SK-N-SH (cell line): ENCODE data around the gene TYW1B. TPM values are rescaled to one million over a fixed set of nuclear protein-coding genes. Genes with fewer than 3 reads are reported as not detected.
"Not testable (repeated sequence)": the region's sequence is repeated elsewhere in the genome, so short reads cannot be mapped to it uniquely, and the experiment has no call there.

Experiments used
- CTCF ChIA-PET: fragments of 300-600, 350-600 bp; formaldehyde crosslinking; extraction: SDS; loops from one replicate; lab custom pipeline; 2021; lab: Yijun Ruan, JAX
- POLR2A ChIA-PET: fragments of 350-600 bp; sonication (Branson Sonifier 250); formaldehyde crosslinking; extraction: SDS; loops from one replicate; lab custom pipeline; 2020; ENCODE audit warnings: antibody characterized with exemption, inconsistent platforms; lab: Yijun Ruan, JAX
- DNase-seq: peaks from one replicate; pipeline ENCODE4 v3.0.0; 2012
- H2AFZ ChIP-seq: fragments of 200-600 bp; sonication (generic); 2 replicates; pipeline ENCODE4 v1.8.1; 2016; ENCODE audit warnings: antibody characterized with exemption, mild to moderate bottlenecking, low read depth
- H3F3A ChIP-seq: fragments of 200-600 bp; sonication (generic); replicated peaks from 2 replicates; pipeline ENCODE3; 2016; ENCODE audit warnings: antibody characterized with exemption, mild to moderate bottlenecking; ENCODE audit not compliant: insufficient read depth
- H3K27ac ChIP-seq, 2 experiments: fragments of 200-500 bp in 1 of 2; fragments of 200-600 bp in 1 of 2; sonication (Bioruptor generic) in 1 of 2; sonication (generic), shearing (Covaris generic) in 1 of 2; 2 replicates each; pipeline versions ENCODE4 v1.5.1 to v1.6.1; 2014 to 2016; ENCODE audit warnings: low read depth in 2 of 2, inconsistent platforms in 1 of 2, low read length in 1 of 2, mild to moderate bottlenecking in 1 of 2, mixed read lengths in 1 of 2
- H3K27me3 ChIP-seq: fragments of 200-600 bp; sonication (generic), shearing (Covaris generic); 2 replicates; pipeline ENCODE4 v1.6.1; 2016; ENCODE audit warnings: mixed run types; ENCODE audit not compliant: insufficient read depth
- H3K36me3 ChIP-seq, 2 experiments: fragments of 200-500 bp in 1 of 2; fragments of 200-600 bp in 1 of 2; sonication (Bioruptor generic) in 1 of 2; sonication (generic) in 1 of 2; replicated peaks in 1 of 2; 2 replicates each; pipeline versions ENCODE3 to v1.5.1; 2014 to 2016; ENCODE audit warnings: low read length in 1 of 2, mild to moderate bottlenecking in 1 of 2; ENCODE audit not compliant: insufficient read depth in 2 of 2, control insufficient read depth in 1 of 2
- H3K4me1 ChIP-seq, 2 experiments: fragments of 200-500 bp in 1 of 2; fragments of 200-600 bp in 1 of 2; sonication (Bioruptor generic) in 1 of 2; sonication (generic), shearing (Covaris generic) in 1 of 2; 2 replicates each; pipeline versions ENCODE4 v1.5.1 to v1.6.1; 2014 to 2016; ENCODE audit warnings: low read depth in 1 of 2, low read length in 1 of 2, mixed run types in 1 of 2; ENCODE audit not compliant: insufficient read depth in 2 of 2, control insufficient read depth in 1 of 2
- H3K4me2 ChIP-seq: fragments of 200-600 bp; sonication (generic), shearing (Covaris generic); 2 replicates; pipeline ENCODE4 v1.6.1; 2017; ENCODE audit warnings: mixed run types
- H3K4me3 ChIP-seq, 2 experiments: fragments of 200-500 bp in 1 of 2; fragments of 200-600 bp in 1 of 2; sonication (Bioruptor generic) in 1 of 2; sonication (generic), shearing (Covaris generic) in 1 of 2; 2 replicates each; pipeline versions ENCODE4 v1.5.1 to v1.8.1; 2014 to 2016; ENCODE audit warnings: low read depth in 2 of 2, inconsistent platforms in 1 of 2, low read length in 1 of 2, mild to moderate bottlenecking in 1 of 2, mixed read lengths in 1 of 2, moderate library complexity in 1 of 2
- H3K79me2 ChIP-seq: fragments of 200-600 bp; sonication (generic); 2 replicates; pipeline ENCODE4 v1.8.1; 2017; ENCODE audit warnings: mild to moderate bottlenecking; ENCODE audit not compliant: insufficient read depth
- H3K9ac ChIP-seq: fragments of 200-600 bp; sonication (generic); 2 replicates; pipeline ENCODE4 v1.6.1; 2017; ENCODE audit warnings: mixed run types
- H3K9me2 ChIP-seq: fragments of 200-600 bp; sonication (generic); 2 replicates; pipeline ENCODE4 v1.6.1; 2017; ENCODE audit warnings: mixed run types
- H3K9me3 ChIP-seq: fragments of 200-600 bp; sonication (generic); 2 replicates; pipeline ENCODE4 v1.6.1; 2017; ENCODE audit warnings: mixed run types, mild to moderate bottlenecking, moderate library complexity
- H4K20me1 ChIP-seq: fragments of 200-600 bp; sonication (generic); 2 replicates; pipeline ENCODE4 v1.6.1; 2017; ENCODE audit warnings: mild to moderate bottlenecking, mixed run types; ENCODE audit not compliant: insufficient read depth
- CTCF ChIP-seq: fragments of 200-600 bp; sonication (generic); IDR thresholded peaks from 2 replicates; pipeline ENCODE4 v1.6.1; 2017; ENCODE audit warnings: antibody characterized with exemption, mild to moderate bottlenecking, moderate library complexity
- RAD21 ChIP-seq: IDR thresholded peaks from 2 replicates; pipeline ENCODE4 v1.6.1; 2012; ENCODE audit warnings: mild to moderate bottlenecking, low read length
- WGBS: methylation state at CpG from one replicate; pipeline ENCODE4 v1.1.6; 2017; ENCODE audit warnings: low lambda C conversion rate; 5-methylcytosine and 5-hydroxymethylcytosine counted together
- polyA plus RNA-seq, 3 experiments: library from polyadenylated mRNA; depleted of rRNA; stranded (reverse); fragments of >200 nt; gene quantifications; 2 replicates each; pipeline ENCODE4 v1.2.3, GENCODE V29; 2012

Gene TYW1B
- polyA plus RNA-seq, 1 of the 3 experiments (the other 2 are of a cell fraction), result 1.4 TPM

GRCh38 chr7:72823765-72824732 is 4.0 kb downstream of the TYW1B start:
- H3K9me3 ChIP-seq, H3K4me3 ChIP-seq, H3K4me1 ChIP-seq, DNase-seq, H3K27me3 ChIP-seq, H3K9me2 ChIP-seq, H3K36me3 ChIP-seq, H3K4me2 ChIP-seq, H3K9ac ChIP-seq, H4K20me1 ChIP-seq, POLR2A ChIA-PET: not testable (repeated sequence)
- TF ChIP-seq RAD21 (peak; percentile 38), CTCF (peak; percentile 53)
- 48% methylated on average over 10 of the region's 11 CpGs for WGBS
- peaks cover 32% of the 10 kb centered on the region for H3K79me2 ChIP-seq
- peak overlapping the region in 1 of 2 experiments; percentile 33; a peak in 1 of 4 replicates for H3K27ac ChIP-seq
- H3F3A ChIP-seq, result peaks cover 20% of the 10 kb centered on the region
- H2AFZ ChIP-seq, result peak overlapping the region; percentile 49; the same call in 1 of the 2 replicates
- CTCF ChIA-PET, result interaction anchor here (1.1 to 1.9 kb wide), 2 partner anchors 91 kb away, joined by 4 to 7 read pairs; no protein-coding TSS in a partner anchor

DNA sequence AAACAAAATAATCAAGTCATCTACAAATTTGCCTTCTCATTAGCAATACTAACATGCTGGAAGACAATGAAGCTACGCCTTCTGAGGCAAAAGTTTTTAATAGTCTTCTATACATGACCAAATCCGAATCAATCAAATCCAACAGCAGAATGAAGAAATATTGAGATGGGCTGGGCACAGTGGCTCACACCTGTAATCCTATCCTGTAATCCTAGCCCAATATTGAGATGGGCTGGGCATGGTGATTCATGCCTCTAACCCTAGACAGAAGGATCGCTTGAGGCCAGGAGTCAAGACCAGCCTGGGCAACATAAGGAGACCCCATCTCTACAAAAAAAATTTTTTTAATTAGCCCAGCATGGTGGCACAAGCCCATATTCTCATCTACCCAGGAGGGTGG is 5.5 kb downstream of the TYW1B start:
- H3K4me3 ChIP-seq, H3K27me3 ChIP-seq, H3K4me1 ChIP-seq, H3K9me2 ChIP-seq, H3K4me2 ChIP-seq, H3F3A ChIP-seq, DNase-seq, H4K20me1 ChIP-seq, H3K36me3 ChIP-seq, CTCF ChIA-PET, H3K9ac ChIP-seq, H3K27ac ChIP-seq, H2AFZ ChIP-seq, POLR2A ChIA-PET, H3K9me3 ChIP-seq: not testable (repeated sequence)
- 86% methylated on average over 3 of the region's 3 CpGs for WGBS
- H3K79me2 ChIP-seq, result peaks cover 30% of the 10 kb centered on the region

- H4K20me1 ChIP-seq, H3K27ac ChIP-seq, H3K9me3 ChIP-seq, H2AFZ ChIP-seq, H3K9ac ChIP-seq, POLR2A ChIA-PET, H3K4me2 ChIP-seq, H3K36me3 ChIP-seq, H3K9me2 ChIP-seq, H3K4me1 ChIP-seq, H3K4me3 ChIP-seq, H3F3A ChIP-seq, H3K27me3 ChIP-seq, DNase-seq: not testable (repeated sequence)
- CTCF ChIA-PET, result interaction anchor here (2.0 kb wide), 1 partner anchor 96 kb away, joined by 9 read pairs; no protein-coding TSS in a partner anchor
- peaks cover 16% of the 10 kb centered on the region; the same call in 1 of the 2 replicates for H3K79me2 ChIP-seq
- WGBS, result 88% methylated on average over 10 of the region's 10 CpGs
Observed at GRCh38 chr7:72818663-72819361, 9.2 kb downstream of the TYW1B start.

- H3K9me2 ChIP-seq, H3K9ac ChIP-seq, H3K9me3 ChIP-seq, H3K4me3 ChIP-seq, H3K36me3 ChIP-seq, H3K4me1 ChIP-seq, H3K27me3 ChIP-seq, CTCF ChIA-PET, H3K4me2 ChIP-seq, POLR2A ChIA-PET, H3K27ac ChIP-seq, H4K20me1 ChIP-seq, H3F3A ChIP-seq, H2AFZ ChIP-seq, DNase-seq: not testable (repeated sequence)
- peaks cover 12% of the 10 kb centered on the region; the same call in 1 of the 2 replicates for H3K79me2 ChIP-seq
- WGBS, result 100% methylated on average over 1 of the region's 1 CpG
Observed at GRCh38 chr7:72817661-72818060, 10.3 kb downstream of the TYW1B start.

DNA sequence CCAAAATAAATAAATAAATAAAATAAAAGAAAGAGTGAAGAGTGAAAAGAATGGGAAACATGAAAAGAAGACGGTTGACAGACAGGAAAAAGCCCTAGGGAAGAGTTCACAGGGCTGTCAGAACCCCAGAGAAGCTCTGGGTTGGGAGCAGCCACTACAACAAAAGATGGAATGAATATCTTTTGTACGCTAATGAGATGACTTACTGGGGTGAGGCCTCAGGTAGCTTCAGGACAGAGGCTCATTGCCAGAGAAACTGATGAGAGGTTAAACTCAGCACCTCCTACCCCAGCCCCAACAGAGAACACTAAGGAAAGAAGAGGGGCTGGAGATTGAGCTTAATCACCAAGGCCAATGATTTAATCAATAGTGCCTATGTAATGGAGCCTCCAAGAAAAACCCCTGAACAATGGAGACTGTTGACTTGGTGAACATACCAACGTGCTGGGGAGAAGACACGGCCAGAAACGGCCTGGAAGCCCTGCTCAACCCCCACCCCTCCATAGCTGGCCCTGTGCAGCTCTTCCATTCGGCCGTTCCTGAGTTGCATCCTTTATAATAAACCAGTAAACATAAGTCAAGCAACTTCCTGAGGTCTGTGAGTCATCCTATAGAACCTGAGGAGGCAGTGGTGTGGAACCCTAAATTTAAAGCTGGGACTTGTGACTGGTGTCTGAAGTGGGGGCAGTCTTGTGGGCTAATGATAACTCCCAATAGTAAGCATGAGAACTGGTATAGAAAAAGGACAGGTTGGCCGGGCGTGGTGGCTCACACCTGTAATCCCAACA is 11.4 kb downstream of the TYW1B start:
- H3K4me2 ChIP-seq, H3K27ac ChIP-seq, H3K9me2 ChIP-seq, H2AFZ ChIP-seq, H3F3A ChIP-seq, DNase-seq, H3K9ac ChIP-seq, POLR2A ChIA-PET, CTCF ChIA-PET, H3K4me3 ChIP-seq, H3K27me3 ChIP-seq, H3K4me1 ChIP-seq, H3K79me2 ChIP-seq, H3K9me3 ChIP-seq, H3K36me3 ChIP-seq, H4K20me1 ChIP-seq: not testable (repeated sequence)
- 83% methylated on average over 9 of the region's 9 CpGs for WGBS
